GM23338 (cell line): Measurements from ENCODE around the gene MLPH. TPM values are rescaled to one million over a fixed set of nuclear protein-coding genes. Genes with fewer than 3 reads are reported as not detected.

ENCODE experiments used
- ATAC-seq: fragments of 200-7000 bp; cut with Tn5 transposase; 3 replicates; pipeline ENCODE4 v1.9.1; 2020
- DNase-seq: peaks from one replicate; pipeline ENCODE4 v3.0.0-alpha.2; 2015; ENCODE audit warnings: low spot score
- H2AFZ ChIP-seq: fragments of 200-600 bp; sonication (generic); 2 replicates; pipeline ENCODE4 v1.8.0; 2016; ENCODE audit warnings: antibody characterized with exemption, mild to moderate bottlenecking, moderate library complexity
- H3F3A ChIP-seq: fragments of 200-600 bp; sonication (generic); replicated peaks from 2 replicates; pipeline ENCODE4 v1.8.0; 2017; ENCODE audit warnings: antibody characterized with exemption, mixed run types, low read depth
- H3K27ac ChIP-seq: fragments of 200-600 bp; sonication (generic); 2 replicates; pipeline ENCODE4 v1.6.1; 2016; ENCODE audit warnings: low read depth
- H3K27me3 ChIP-seq: fragments of 200-600 bp; sonication (generic); 2 replicates; pipeline ENCODE4 v1.8.0; 2016; ENCODE audit warnings: mild to moderate bottlenecking, mixed run types, moderate library complexity; ENCODE audit not compliant: insufficient read depth
- H3K36me3 ChIP-seq: fragments of 200-600 bp; sonication (generic); 2 replicates; pipeline ENCODE4 v1.8.0; 2016; ENCODE audit warnings: mild to moderate bottlenecking; ENCODE audit not compliant: insufficient read depth
- H3K4me1 ChIP-seq: fragments of 200-600 bp; sonication (generic); 2 replicates; pipeline ENCODE4 v1.8.0; 2016; ENCODE audit warnings: mild to moderate bottlenecking, moderate library complexity; ENCODE audit not compliant: insufficient read depth
- H3K4me2 ChIP-seq: fragments of 200-600 bp; sonication (generic); 2 replicates; pipeline ENCODE4 v1.7.1; 2017; ENCODE audit warnings: mixed run types
- H3K4me3 ChIP-seq: fragments of 200-600 bp; sonication (generic); 2 replicates; pipeline ENCODE4 v1.6.1; 2016; ENCODE audit warnings: mixed run types
- H3K79me2 ChIP-seq: fragments of 200-600 bp; sonication (generic); replicated peaks from 2 replicates; pipeline ENCODE4 v1.8.0; 2017; ENCODE audit warnings: mild to moderate bottlenecking; ENCODE audit not compliant: insufficient read depth
- H3K9me2 ChIP-seq: fragments of 200-600 bp; sonication (generic); 2 replicates; pipeline ENCODE4 v1.8.0; 2017; ENCODE audit not compliant: insufficient read depth
- H4K20me1 ChIP-seq: fragments of 200-600 bp; sonication (generic); replicated peaks from 2 replicates; pipeline ENCODE4 v1.8.0; 2017; ENCODE audit warnings: mild to moderate bottlenecking; ENCODE audit not compliant: insufficient read depth
- H3K27ac Mint-ChIP-seq: 2 replicates; pipeline ENCODE4 v1.8.0; 2020; ENCODE audit warnings: inconsistent platforms, mild to moderate bottlenecking, moderate library complexity, mixed read lengths
- H3K27me3 Mint-ChIP-seq: 3 replicates; pipeline ENCODE4 v1.8.0; 2022; ENCODE audit warnings: low read depth, mild to moderate bottlenecking, moderate library complexity, mixed read lengths, inconsistent platforms; ENCODE audit not compliant: insufficient read depth, poor library complexity
- H3K36me3 Mint-ChIP-seq: 3 replicates; pipeline ENCODE4 v1.8.0; 2021; ENCODE audit warnings: low read depth, mild to moderate bottlenecking, inconsistent platforms, moderate library complexity, mixed read lengths
- H3K4me1 Mint-ChIP-seq: 3 replicates; pipeline ENCODE4 v1.8.0; 2020; ENCODE audit warnings: mild to moderate bottlenecking, inconsistent platforms, mixed read lengths
- H3K4me3 Mint-ChIP-seq: 3 replicates; pipeline ENCODE4 v1.8.0; 2021; ENCODE audit warnings: moderate library complexity, mild to moderate bottlenecking, inconsistent platforms, mixed read lengths
- H3K9me3 Mint-ChIP-seq: 3 replicates; pipeline ENCODE4 v1.8.0; 2020; ENCODE audit warnings: moderate library complexity, mild to moderate bottlenecking, inconsistent platforms, mixed read lengths
- CREB1 ChIP-seq: fragments of 250-450 bp; sonication (Bioruptor Pico); IDR thresholded peaks from 2 replicates; pipeline ENCODE4 v1.5.0; 2020; ENCODE audit warnings: low read depth, mild to moderate bottlenecking, moderate library complexity
- EZH2 ChIP-seq: fragments of 200-600 bp; sonication (generic); IDR thresholded peaks from one replicate; pipeline ENCODE4 v1.8.0; 2017; ENCODE audit warnings: antibody characterized with exemption, mild to moderate bottlenecking, low read depth; ENCODE audit not compliant: unreplicated experiment
- STAT1 ChIP-seq: IDR thresholded peaks from one replicate; pipeline ENCODE4 v1.6.1; 2016; ENCODE audit warnings: antibody characterized with exemption; ENCODE audit not compliant: unreplicated experiment
- ZNF114 ChIP-seq: fragments of 250-450 bp; sonication (Bioruptor Pico); IDR thresholded peaks from 2 replicates; pipeline ENCODE4 v1.5.0; 2020; ENCODE audit warnings: mild to moderate bottlenecking, moderate library complexity
- ZNF331 ChIP-seq: fragments of 250-450 bp; sonication (Bioruptor Pico); IDR thresholded peaks from 2 replicates; pipeline ENCODE4 v1.5.0; 2020; ENCODE audit warnings: low read depth, mild to moderate bottlenecking, moderate library complexity
- polyA plus RNA-seq: library from polyadenylated mRNA; unstranded; fragments of >200 nt; fragmentation: Nextera tagmentation; extraction: Ambion mirVana; gene quantifications from 2 replicates; pipeline ENCODE4 v1.2.1, GENCODE V29; 2016
- total RNA-seq: library from RNA; depleted of rRNA; stranded (reverse); fragments of >200 nt; shearing (Covaris generic); gene quantifications from 2 replicates; pipeline ENCODE4 v1.2.3, GENCODE V29; 2014
- TF ChIP-seq, protein P1 (sequence below): fragments of 250-450 bp; sonication (Bioruptor Pico); IDR thresholded peaks from 2 replicates; pipeline ENCODE4 v1.5.0; 2020; ENCODE audit warnings: mild to moderate bottlenecking, moderate library complexity
- TF ChIP-seq, protein P2 (sequence below): IDR thresholded peaks from one replicate; pipeline ENCODE4 v1.6.1; 2018; ENCODE audit warnings: antibody characterized with exemption; ENCODE audit not compliant: unreplicated experiment
- TF ChIP-seq, protein P3 (sequence below), 2 experiments: fragments of 200-600 bp in 1 of 2; sonication (generic) in 1 of 2; conservative IDR thresholded peaks; 2 replicates each; pipeline versions ENCODE4 v1.5.1 to v1.6.1; 2016 to 2017; ENCODE audit warnings: antibody characterized with exemption in 2 of 2, low read depth in 2 of 2, mild to moderate bottlenecking in 2 of 2, moderate library complexity in 1 of 2

The MLPH gene
- total and polyA plus RNA-seq, 2 experiments from 2014 or later = 13.6 to 16.5 TPM

DNA sequence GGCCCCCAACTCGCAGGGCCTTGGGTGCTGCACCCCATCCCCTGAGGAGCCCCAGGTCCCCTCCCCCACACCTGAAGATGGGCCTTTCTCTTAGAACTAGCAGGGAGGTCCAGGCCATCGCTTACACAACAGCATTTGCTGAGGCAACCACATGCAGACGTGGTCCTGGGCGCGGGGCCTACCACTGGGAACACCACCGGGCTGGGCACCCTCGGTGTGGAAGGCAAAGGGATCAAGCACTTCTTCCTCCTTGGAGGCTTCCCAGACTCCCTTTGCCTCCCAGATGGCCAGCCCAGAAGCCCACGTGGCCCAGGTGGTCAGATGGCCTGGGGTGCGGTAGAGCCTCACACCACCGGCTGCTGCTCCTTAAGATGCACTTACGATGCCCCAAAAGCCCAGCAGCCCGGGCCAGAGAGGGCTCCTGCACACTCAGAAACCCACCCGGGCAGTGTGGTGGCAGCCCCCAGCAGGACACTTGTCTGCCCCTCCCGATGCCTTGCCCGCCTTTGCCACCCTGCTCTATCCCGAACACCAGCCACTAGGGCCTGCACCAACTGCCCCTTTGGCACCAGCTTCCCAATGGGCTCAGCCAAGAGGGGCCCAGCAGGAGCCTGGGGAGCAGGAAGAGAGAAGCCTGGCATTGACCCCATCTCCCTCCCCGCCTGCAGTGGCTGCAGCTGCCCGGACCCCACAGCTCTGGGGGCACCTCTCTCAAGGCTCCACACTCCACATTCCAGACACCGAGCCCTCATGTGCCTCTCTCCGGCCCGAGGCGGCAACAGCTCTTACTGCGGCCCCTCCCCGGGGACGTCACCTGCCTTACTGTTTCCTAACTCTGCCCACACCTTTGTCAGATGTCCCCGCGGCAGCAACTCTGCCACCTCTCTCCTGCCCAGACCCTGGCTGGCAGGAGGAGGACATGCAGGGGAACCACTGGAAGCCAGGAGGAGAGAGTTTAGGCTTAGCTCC, 13.9 kb upstream of the MLPH start (continued):
- TF ChIP-seq, protein P1, sequence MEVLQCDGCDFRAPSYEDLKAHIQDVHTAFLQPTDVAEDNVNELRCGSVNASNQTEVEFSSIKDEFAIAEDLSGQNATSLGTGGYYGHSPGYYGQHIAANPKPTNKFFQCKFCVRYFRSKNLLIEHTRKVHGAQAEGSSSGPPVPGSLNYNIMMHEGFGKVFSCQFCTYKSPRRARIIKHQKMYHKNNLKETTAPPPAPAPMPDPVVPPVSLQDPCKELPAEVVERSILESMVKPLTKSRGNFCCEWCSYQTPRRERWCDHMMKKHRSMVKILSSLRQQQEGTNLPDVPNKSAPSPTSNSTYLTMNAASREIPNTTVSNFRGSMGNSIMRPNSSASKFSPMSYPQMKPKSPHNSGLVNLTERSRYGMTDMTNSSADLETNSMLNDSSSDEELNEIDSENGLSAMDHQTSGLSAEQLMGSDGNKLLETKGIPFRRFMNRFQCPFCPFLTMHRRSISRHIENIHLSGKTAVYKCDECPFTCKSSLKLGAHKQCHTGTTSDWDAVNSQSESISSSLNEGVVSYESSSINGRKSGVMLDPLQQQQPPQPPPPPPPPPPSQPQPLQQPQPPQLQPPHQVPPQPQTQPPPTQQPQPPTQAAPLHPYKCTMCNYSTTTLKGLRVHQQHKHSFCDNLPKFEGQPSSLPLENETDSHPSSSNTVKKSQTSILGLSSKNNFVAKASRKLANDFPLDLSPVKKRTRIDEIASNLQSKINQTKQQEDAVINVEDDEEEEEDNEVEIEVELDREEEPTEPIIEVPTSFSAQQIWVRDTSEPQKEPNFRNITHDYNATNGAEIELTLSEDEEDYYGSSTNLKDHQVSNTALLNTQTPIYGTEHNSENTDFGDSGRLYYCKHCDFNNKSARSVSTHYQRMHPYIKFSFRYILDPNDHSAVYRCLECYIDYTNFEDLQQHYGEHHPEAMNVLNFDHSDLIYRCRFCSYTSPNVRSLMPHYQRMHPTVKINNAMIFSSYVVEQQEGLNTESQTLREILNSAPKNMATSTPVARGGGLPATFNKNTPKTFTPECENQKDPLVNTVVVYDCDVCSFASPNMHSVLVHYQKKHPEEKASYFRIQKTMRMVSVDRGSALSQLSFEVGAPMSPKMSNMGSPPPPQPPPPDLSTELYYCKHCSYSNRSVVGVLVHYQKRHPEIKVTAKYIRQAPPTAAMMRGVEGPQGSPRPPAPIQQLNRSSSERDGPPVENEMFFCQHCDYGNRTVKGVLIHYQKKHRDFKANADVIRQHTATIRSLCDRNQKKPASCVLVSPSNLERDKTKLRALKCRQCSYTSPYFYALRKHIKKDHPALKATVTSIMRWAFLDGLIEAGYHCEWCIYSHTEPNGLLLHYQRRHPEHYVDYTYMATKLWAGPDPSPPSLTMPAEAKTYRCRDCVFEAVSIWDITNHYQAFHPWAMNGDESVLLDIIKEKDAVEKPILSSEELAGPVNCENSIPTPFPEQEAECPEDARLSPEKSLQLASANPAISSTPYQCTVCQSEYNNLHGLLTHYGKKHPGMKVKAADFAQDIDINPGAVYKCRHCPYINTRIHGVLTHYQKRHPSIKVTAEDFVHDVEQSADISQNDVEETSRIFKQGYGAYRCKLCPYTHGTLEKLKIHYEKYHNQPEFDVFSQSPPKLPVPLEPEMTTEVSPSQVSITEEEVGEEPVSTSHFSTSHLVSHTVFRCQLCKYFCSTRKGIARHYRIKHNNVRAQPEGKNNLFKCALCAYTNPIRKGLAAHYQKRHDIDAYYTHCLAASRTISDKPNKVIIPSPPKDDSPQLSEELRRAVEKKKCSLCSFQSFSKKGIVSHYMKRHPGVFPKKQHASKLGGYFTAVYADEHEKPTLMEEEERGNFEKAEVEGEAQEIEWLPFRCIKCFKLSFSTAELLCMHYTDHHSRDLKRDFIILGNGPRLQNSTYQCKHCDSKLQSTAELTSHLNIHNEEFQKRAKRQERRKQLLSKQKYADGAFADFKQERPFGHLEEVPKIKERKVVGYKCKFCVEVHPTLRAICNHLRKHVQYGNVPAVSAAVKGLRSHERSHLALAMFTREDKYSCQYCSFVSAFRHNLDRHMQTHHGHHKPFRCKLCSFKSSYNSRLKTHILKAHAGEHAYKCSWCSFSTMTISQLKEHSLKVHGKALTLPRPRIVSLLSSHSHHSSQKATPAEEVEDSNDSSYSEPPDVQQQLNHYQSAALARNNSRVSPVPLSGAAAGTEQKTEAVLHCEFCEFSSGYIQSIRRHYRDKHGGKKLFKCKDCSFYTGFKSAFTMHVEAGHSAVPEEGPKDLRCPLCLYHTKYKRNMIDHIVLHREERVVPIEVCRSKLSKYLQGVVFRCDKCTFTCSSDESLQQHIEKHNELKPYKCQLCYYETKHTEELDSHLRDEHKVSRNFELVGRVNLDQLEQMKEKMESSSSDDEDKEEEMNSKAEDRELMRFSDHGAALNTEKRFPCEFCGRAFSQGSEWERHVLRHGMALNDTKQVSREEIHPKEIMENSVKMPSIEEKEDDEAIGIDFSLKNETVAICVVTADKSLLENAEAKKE (CRISPR knock-in tag) = no peak
- no peak for TF ChIP-seq EZH2

DNA sequence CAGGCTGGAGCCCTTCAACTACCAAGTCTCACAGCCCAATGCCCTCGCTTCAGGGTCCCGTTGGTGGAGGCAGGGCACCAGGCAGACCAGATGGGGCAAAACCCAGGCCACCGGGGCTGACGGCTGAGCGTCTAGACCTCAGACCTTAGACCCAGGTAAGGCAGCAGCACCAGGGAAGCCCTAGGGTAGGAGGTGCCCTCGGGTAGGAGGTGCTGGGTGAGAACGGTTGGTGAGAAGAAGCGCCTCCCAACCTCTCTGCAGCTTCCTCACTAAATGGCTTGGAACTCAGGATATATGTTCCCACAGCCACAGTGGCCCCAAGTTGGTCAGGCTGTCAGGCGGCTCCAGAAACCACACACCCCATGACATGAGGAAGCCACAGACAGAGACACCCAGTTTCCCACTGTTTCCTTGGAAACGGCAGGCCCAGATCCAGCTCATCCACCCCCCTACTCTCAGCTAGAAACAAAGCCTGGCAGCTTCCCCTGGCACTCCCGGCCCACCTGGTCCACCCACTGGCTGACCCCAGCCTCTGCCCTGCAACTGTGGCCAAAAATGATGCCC, 13.1 kb upstream of the MLPH start:
- peak overlapping the region; percentile 98; the same call in 1 of the 2 replicates for H3K4me2 ChIP-seq
- no peaks in the 10 kb centered on the region for H3F3A ChIP-seq
- no peaks in the 10 kb centered on the region for H3K79me2 ChIP-seq
- H3K27me3 ChIP-seq = peaks cover 28% of the 10 kb centered on the region
- H2AFZ ChIP-seq = no peak overlapping the region
- no peaks in the 10 kb centered on the region for H3K36me3 ChIP-seq
- H3K9me3 Mint-ChIP-seq = no peaks in the 10 kb centered on the region
- peaks cover 3% of the 10 kb centered on the region; the same call in 1 of the 2 replicates for H3K4me1 ChIP-seq
- H3K36me3 Mint-ChIP-seq = no peaks in the 10 kb centered on the region
- no peak overlapping the region for H3K4me3 ChIP-seq
- H3K4me3 Mint-ChIP-seq = peak overlapping the region; percentile 58; the same call in 2 of the 3 replicates
- peaks cover 9% of the 10 kb centered on the region for H3K4me1 Mint-ChIP-seq
- ATAC-seq (no peak), DNase-seq (no peak)
- H4K20me1 ChIP-seq = no peaks in the 10 kb centered on the region
- H3K27me3 Mint-ChIP-seq = peaks cover 18% of the 10 kb centered on the region
- no peak overlapping the region for H3K27ac ChIP-seq
- H3K27ac Mint-ChIP-seq = no peak overlapping the region
- H3K9me2 ChIP-seq = no peaks in the 10 kb centered on the region
- TF ChIP-seq ZNF114 = no peak
- no peak for TF ChIP-seq CREB1
- no peak for TF ChIP-seq ZNF331 (CRISPR knock-in tag)
- no peak for TF ChIP-seq STAT1
- TF ChIP-seq, protein P2, sequence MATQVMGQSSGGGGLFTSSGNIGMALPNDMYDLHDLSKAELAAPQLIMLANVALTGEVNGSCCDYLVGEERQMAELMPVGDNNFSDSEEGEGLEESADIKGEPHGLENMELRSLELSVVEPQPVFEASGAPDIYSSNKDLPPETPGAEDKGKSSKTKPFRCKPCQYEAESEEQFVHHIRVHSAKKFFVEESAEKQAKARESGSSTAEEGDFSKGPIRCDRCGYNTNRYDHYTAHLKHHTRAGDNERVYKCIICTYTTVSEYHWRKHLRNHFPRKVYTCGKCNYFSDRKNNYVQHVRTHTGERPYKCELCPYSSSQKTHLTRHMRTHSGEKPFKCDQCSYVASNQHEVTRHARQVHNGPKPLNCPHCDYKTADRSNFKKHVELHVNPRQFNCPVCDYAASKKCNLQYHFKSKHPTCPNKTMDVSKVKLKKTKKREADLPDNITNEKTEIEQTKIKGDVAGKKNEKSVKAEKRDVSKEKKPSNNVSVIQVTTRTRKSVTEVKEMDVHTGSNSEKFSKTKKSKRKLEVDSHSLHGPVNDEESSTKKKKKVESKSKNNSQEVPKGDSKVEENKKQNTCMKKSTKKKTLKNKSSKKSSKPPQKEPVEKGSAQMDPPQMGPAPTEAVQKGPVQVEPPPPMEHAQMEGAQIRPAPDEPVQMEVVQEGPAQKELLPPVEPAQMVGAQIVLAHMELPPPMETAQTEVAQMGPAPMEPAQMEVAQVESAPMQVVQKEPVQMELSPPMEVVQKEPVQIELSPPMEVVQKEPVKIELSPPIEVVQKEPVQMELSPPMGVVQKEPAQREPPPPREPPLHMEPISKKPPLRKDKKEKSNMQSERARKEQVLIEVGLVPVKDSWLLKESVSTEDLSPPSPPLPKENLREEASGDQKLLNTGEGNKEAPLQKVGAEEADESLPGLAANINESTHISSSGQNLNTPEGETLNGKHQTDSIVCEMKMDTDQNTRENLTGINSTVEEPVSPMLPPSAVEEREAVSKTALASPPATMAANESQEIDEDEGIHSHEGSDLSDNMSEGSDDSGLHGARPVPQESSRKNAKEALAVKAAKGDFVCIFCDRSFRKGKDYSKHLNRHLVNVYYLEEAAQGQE = no peak
- TF ChIP-seq, protein P3, sequence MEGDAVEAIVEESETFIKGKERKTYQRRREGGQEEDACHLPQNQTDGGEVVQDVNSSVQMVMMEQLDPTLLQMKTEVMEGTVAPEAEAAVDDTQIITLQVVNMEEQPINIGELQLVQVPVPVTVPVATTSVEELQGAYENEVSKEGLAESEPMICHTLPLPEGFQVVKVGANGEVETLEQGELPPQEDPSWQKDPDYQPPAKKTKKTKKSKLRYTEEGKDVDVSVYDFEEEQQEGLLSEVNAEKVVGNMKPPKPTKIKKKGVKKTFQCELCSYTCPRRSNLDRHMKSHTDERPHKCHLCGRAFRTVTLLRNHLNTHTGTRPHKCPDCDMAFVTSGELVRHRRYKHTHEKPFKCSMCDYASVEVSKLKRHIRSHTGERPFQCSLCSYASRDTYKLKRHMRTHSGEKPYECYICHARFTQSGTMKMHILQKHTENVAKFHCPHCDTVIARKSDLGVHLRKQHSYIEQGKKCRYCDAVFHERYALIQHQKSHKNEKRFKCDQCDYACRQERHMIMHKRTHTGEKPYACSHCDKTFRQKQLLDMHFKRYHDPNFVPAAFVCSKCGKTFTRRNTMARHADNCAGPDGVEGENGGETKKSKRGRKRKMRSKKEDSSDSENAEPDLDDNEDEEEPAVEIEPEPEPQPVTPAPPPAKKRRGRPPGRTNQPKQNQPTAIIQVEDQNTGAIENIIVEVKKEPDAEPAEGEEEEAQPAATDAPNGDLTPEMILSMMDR (conservative IDR thresholded peaks at IDR 0.05; ENCODE audit: low read depth in 2 of 2) = no peak
